Neural progenitor cell (in vitro differentiated cells): ENCODE measurements around the gene C12orf76. TPM values are rescaled to one million over a fixed set of nuclear protein-coding genes. Genes with fewer than 3 reads are reported as not detected.
"Not testable (repeated sequence)": the region's sequence is repeated elsewhere in the genome, so short reads cannot be mapped to it uniquely, and the experiment has no call there.

Experiments
- DNase-seq: peaks from one replicate; pipeline ENCODE4 v3.0.0-alpha.2; 2016; ENCODE audit warnings: low spot score
- H2AFZ ChIP-seq: fragments of 200-600 bp; sonication (generic); replicated peaks from 2 replicates; pipeline ENCODE4 v1.6.1; 2016; ENCODE audit warnings: antibody characterized with exemption
- H3F3A ChIP-seq: fragments of 200-600 bp; sonication (generic); 2 replicates; pipeline ENCODE4 v1.6.1; 2016; ENCODE audit warnings: antibody characterized with exemption, low read depth
- H3K27ac ChIP-seq: fragments of 200-600 bp; sonication (generic); 2 replicates; pipeline ENCODE4 v1.5.1; 2016; ENCODE audit warnings: mild to moderate bottlenecking
- H3K27me3 ChIP-seq: fragments of 200-600 bp; sonication (generic); 2 replicates; pipeline ENCODE4 v1.6.1; 2016; ENCODE audit warnings: mild to moderate bottlenecking, moderate library complexity
- H3K36me3 ChIP-seq: fragments of 200-600 bp; sonication (generic); 2 replicates; pipeline ENCODE4 v1.5.1; 2016
- H3K4me1 ChIP-seq: fragments of 200-600 bp; sonication (generic); 2 replicates; pipeline ENCODE4 v1.6.1; 2016; ENCODE audit warnings: mixed run types
- H3K4me2 ChIP-seq: fragments of 200-600 bp; sonication (generic); 2 replicates; pipeline ENCODE4 v1.6.1; 2016
- H3K4me3 ChIP-seq: fragments of 200-600 bp; sonication (generic); 2 replicates; pipeline ENCODE4 v1.5.1; 2016
- H3K79me2 ChIP-seq: fragments of 200-600 bp; sonication (generic); 2 replicates; pipeline ENCODE4 v1.6.1; 2016; ENCODE audit warnings: low read depth
- H3K9ac ChIP-seq: fragments of 200-600 bp; sonication (generic); 2 replicates; pipeline ENCODE4 v1.6.1; 2016
- H3K9me3 ChIP-seq: fragments of 200-600 bp; sonication (generic); 2 replicates; pipeline ENCODE4 v1.5.1; 2016; ENCODE audit warnings: low read depth
- H4K20me1 ChIP-seq: fragments of 200-600 bp; sonication (generic); 2 replicates; pipeline ENCODE4 v1.6.1; 2016; ENCODE audit warnings: low read depth
- H3K27ac Mint-ChIP-seq: 3 replicates; pipeline ENCODE4 v1.8.0; 2021; ENCODE audit warnings: mixed read lengths
- H3K27me3 Mint-ChIP-seq: 2 replicates; pipeline ENCODE4 v1.8.0; 2022; ENCODE audit warnings: low read depth, mild to moderate bottlenecking, inconsistent platforms, moderate library complexity, mixed read lengths; ENCODE audit not compliant: insufficient read depth
- H3K36me3 Mint-ChIP-seq: 3 replicates; pipeline ENCODE4 v1.8.0; 2021; ENCODE audit warnings: mixed read lengths
- H3K4me1 Mint-ChIP-seq: 3 replicates; pipeline ENCODE4 v1.8.0; 2021; ENCODE audit warnings: mixed read lengths
- H3K4me3 Mint-ChIP-seq: 3 replicates; pipeline ENCODE4 v1.8.0; 2021; ENCODE audit warnings: mild to moderate bottlenecking, moderate library complexity, mixed read lengths
- H3K9me3 Mint-ChIP-seq: 3 replicates; pipeline ENCODE4 v1.8.0; 2020; ENCODE audit warnings: mixed read lengths
- EZH2 ChIP-seq: fragments of 200-600 bp; sonication (generic); IDR thresholded peaks from 2 replicates; pipeline ENCODE4 v1.6.1; 2017; ENCODE audit warnings: antibody characterized with exemption, mild to moderate bottlenecking, moderate library complexity
- EZH2phosphoT487 ChIP-seq: fragments of 200-600 bp; sonication (generic); IDR thresholded peaks from 2 replicates; pipeline ENCODE4 v1.6.1; 2017; ENCODE audit warnings: antibody characterized with exemption
- total RNA-seq: library from RNA; depleted of rRNA; stranded (reverse); fragments of >200 nt; gene quantifications from 2 replicates; pipeline ENCODE4 v1.2.3, GENCODE V29; 2015; ENCODE audit warnings: low replicate concordance
- TF ChIP-seq, protein P1 (sequence below): fragments of 200-600 bp; sonication (generic); IDR thresholded peaks from 2 replicates; pipeline ENCODE4 v1.5.1; 2017; ENCODE audit warnings: antibody characterized with exemption, mild to moderate bottlenecking

Gene C12orf76
- total RNA-seq, 1 donor from 2014 or later, result 48.8 TPM

- no peak overlapping the region for H3K9ac ChIP-seq
- H2AFZ ChIP-seq, result no peak overlapping the region
- no peak for DNase-seq
- no peaks in the 10 kb centered on the region for H3K4me1 ChIP-seq
- H4K20me1 ChIP-seq, result no peaks in the 10 kb centered on the region
- peaks cover 4% of the 10 kb centered on the region for H3K27me3 Mint-ChIP-seq
- H3K27me3 ChIP-seq, result peaks cover 4% of the 10 kb centered on the region
- no peaks in the 10 kb centered on the region for H3K4me1 Mint-ChIP-seq
- no peak overlapping the region for H3K27ac Mint-ChIP-seq
- H3K4me2 ChIP-seq, result no peak overlapping the region
- H3K79me2 ChIP-seq, result no peaks in the 10 kb centered on the region
- H3F3A ChIP-seq, result no peaks in the 10 kb centered on the region
- no peak overlapping the region for H3K4me3 Mint-ChIP-seq
- no peaks in the 10 kb centered on the region for H3K36me3 Mint-ChIP-seq
- H3K4me3 ChIP-seq, result no peak overlapping the region
- H3K9me3 Mint-ChIP-seq, result no peaks in the 10 kb centered on the region
- no peaks in the 10 kb centered on the region for H3K9me3 ChIP-seq
- no peak overlapping the region for H3K27ac ChIP-seq
- no peaks in the 10 kb centered on the region for H3K36me3 ChIP-seq
- TF ChIP-seq, protein P1, sequence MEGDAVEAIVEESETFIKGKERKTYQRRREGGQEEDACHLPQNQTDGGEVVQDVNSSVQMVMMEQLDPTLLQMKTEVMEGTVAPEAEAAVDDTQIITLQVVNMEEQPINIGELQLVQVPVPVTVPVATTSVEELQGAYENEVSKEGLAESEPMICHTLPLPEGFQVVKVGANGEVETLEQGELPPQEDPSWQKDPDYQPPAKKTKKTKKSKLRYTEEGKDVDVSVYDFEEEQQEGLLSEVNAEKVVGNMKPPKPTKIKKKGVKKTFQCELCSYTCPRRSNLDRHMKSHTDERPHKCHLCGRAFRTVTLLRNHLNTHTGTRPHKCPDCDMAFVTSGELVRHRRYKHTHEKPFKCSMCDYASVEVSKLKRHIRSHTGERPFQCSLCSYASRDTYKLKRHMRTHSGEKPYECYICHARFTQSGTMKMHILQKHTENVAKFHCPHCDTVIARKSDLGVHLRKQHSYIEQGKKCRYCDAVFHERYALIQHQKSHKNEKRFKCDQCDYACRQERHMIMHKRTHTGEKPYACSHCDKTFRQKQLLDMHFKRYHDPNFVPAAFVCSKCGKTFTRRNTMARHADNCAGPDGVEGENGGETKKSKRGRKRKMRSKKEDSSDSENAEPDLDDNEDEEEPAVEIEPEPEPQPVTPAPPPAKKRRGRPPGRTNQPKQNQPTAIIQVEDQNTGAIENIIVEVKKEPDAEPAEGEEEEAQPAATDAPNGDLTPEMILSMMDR, result no peak
- TF ChIP-seq EZH2phosphoT487 (no peak), EZH2 (no peak)
Measured at GRCh38 chr12:110090266-110091135, 42.2 kb upstream of the C12orf76 start.

DNA sequence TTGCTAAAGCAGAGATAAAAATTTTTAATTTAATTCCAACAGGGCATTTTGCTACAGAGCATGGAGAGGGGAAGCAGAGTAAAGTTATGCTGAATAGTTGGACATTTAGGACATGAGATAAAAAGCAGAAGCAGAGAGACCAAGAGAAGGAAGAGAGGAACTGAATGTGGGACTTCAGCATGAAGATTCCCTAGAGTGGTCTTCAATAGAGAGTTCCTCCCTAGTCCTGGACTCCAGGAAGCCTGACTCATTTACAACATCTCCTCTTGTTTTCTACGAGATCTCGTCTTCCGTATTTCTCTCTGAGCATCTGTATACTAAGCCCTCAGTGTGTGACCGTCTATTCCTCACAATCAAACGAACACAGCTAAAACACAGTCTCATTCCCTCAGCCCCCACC lies 40.6 kb upstream of the C12orf76 start:
- no peak overlapping the region for H3K27ac Mint-ChIP-seq
- Histone ChIP-seq H3K27ac (no peak overlapping the region), H3K4me3 (no peak overlapping the region), H3K36me3 (no peaks in the 10 kb centered on the region), H3K27me3 (peaks cover 4% of the 10 kb centered on the region), H3K4me2 (no peak overlapping the region), H2AFZ (no peak overlapping the region), H3F3A (no peaks in the 10 kb centered on the region), H3K4me1 (no peaks in the 10 kb centered on the region), H3K9me3 (no peaks in the 10 kb centered on the region), H4K20me1 (no peaks in the 10 kb centered on the region), H3K9ac (no peak overlapping the region), H3K79me2 (no peaks in the 10 kb centered on the region)
- H3K9me3 Mint-ChIP-seq, result peaks cover 2% of the 10 kb centered on the region
- DNase-seq, result no peak
- TF ChIP-seq EZH2, result no peak
- TF ChIP-seq, protein P1, result no peak
- no peak for TF ChIP-seq EZH2phosphoT487
- H3K27me3 Mint-ChIP-seq, result peaks cover 7% of the 10 kb centered on the region
- no peaks in the 10 kb centered on the region for H3K36me3 Mint-ChIP-seq
- H3K4me3 Mint-ChIP-seq, result no peak overlapping the region
- H3K4me1 Mint-ChIP-seq, result no peaks in the 10 kb centered on the region

- H3K4me1 Mint-ChIP-seq, H3K4me3 ChIP-seq, H3K27ac ChIP-seq, H3K9ac ChIP-seq, DNase-seq, H3K79me2 ChIP-seq, H3F3A ChIP-seq, H3K4me2 ChIP-seq, H3K4me1 ChIP-seq, H3K9me3 ChIP-seq, H3K9me3 Mint-ChIP-seq, H3K27me3 Mint-ChIP-seq, H3K4me3 Mint-ChIP-seq, H3K27me3 ChIP-seq, H2AFZ ChIP-seq, H3K27ac Mint-ChIP-seq, H3K36me3 Mint-ChIP-seq, H3K36me3 ChIP-seq, H4K20me1 ChIP-seq: not testable (repeated sequence)
Measured at GRCh38 chr12:110088216-110088615, 39.9 kb upstream of the C12orf76 start.

- DNase-seq, result no peak
- no peak overlapping the region for H3K9ac ChIP-seq
- Mint-ChIP-seq H3K9me3 (peaks cover 2% of the 10 kb centered on the region), H3K36me3 (no peaks in the 10 kb centered on the region), H3K27me3 (peaks cover 7% of the 10 kb centered on the region), H3K27ac (no peak overlapping the region), H3K4me3 (no peak overlapping the region), H3K4me1 (no peaks in the 10 kb centered on the region)
- H3K79me2 ChIP-seq, result no peaks in the 10 kb centered on the region
- no peaks in the 10 kb centered on the region for H3K36me3 ChIP-seq
- no peaks in the 10 kb centered on the region for H3K9me3 ChIP-seq
- H4K20me1 ChIP-seq, result no peaks in the 10 kb centered on the region
- no peak overlapping the region for H3K27ac ChIP-seq
- H3K27me3 ChIP-seq, result peaks cover 4% of the 10 kb centered on the region
- no peaks in the 10 kb centered on the region for H3K4me1 ChIP-seq
- no peak overlapping the region for H2AFZ ChIP-seq
- H3F3A ChIP-seq, result no peaks in the 10 kb centered on the region
- no peak overlapping the region for H3K4me3 ChIP-seq
- H3K4me2 ChIP-seq, result no peak overlapping the region
- TF ChIP-seq, protein P1, result no peak
- TF ChIP-seq EZH2phosphoT487 (no peak), EZH2 (no peak)
Measured at GRCh38 chr12:110084314-110085015, 36.1 kb upstream of the C12orf76 start.
